Measurements from ENCODE around the gene DOCK2.
"Not testable (repeated sequence)": the region's sequence is repeated elsewhere in the genome, so short reads cannot be mapped to it uniquely, and the experiment has no call there.

The DOCK2 gene

GRCh38 chr5:169719360-169720314 lies 82.6 kb downstream of the DOCK2 start:
- DNase-seq (ENCODE audit: low spot score): no peak

- no peak for DNase-seq (ENCODE audit: low spot score)
Measured at GRCh38 chr5:169721771-169722170, 84.7 kb downstream of the DOCK2 start.

- no peak for DNase-seq (ENCODE audit: low spot score)
Measured at GRCh38 chr5:169723103-169723831, 86.2 kb downstream of the DOCK2 start.

- DNase-seq (ENCODE audit: low spot score): no peak
Measured at GRCh38 chr5:169724303-169725087, 87.4 kb downstream of the DOCK2 start.

GRCh38 chr5:169725665-169726064 lies 88.6 kb downstream of the DOCK2 start:
- DNase-seq (ENCODE audit: low spot score): not testable (repeated sequence)

- DNase-seq (ENCODE audit: low spot score): no peak
Measured at GRCh38 chr5:169728418-169728817, 91.3 kb downstream of the DOCK2 start.

GRCh38 chr5:169731221-169731620 lies 94.1 kb downstream of the DOCK2 start:
- DNase-seq (ENCODE audit: low spot score): no peak

GRCh38 chr5:169732841-169733240 lies 95.8 kb downstream of the DOCK2 start:
- no peak for DNase-seq (ENCODE audit: low spot score)

- no peak for DNase-seq (ENCODE audit: low spot score)
Measured at GRCh38 chr5:169735913-169736312, 98.8 kb downstream of the DOCK2 start.

- no peak for DNase-seq (ENCODE audit: low spot score)
Measured at GRCh38 chr5:169736653-169737052, 99.6 kb downstream of the DOCK2 start.

- DNase-seq (ENCODE audit: low spot score): no peak
Measured at GRCh38 chr5:169740435-169740834, 103.4 kb downstream of the DOCK2 start.

GRCh38 chr5:169742771-169743296 lies 105.8 kb downstream of the DOCK2 start:
- DNase-seq (ENCODE audit: low spot score): no peak

GRCh38 chr5:169744336-169744735 lies 107.3 kb downstream of the DOCK2 start:
- no peak for DNase-seq (ENCODE audit: low spot score)

GRCh38 chr5:169745441-169746146 lies 108.5 kb downstream of the DOCK2 start:
- no peak for DNase-seq (ENCODE audit: low spot score)

- DNase-seq (ENCODE audit: low spot score): no peak
Measured at GRCh38 chr5:169746147-169746694, 109.1 kb downstream of the DOCK2 start.

- DNase-seq (ENCODE audit: low spot score): no peak
Measured at GRCh38 chr5:169748174-169748573, 111.1 kb downstream of the DOCK2 start.

GRCh38 chr5:169749295-169749694 lies 112.2 kb downstream of the DOCK2 start:
- DNase-seq (ENCODE audit: low spot score): no peak

GRCh38 chr5:169751490-169751889 lies 114.4 kb downstream of the DOCK2 start:
- no peak for DNase-seq (ENCODE audit: low spot score)

GRCh38 chr5:169752566-169752965 lies 115.5 kb downstream of the DOCK2 start:
- not testable (repeated sequence) for DNase-seq (ENCODE audit: low spot score)

- no peak for DNase-seq (ENCODE audit: low spot score)
Measured at GRCh38 chr5:169753795-169754194, 116.7 kb downstream of the DOCK2 start.

GRCh38 chr5:169754737-169755136 lies 117.7 kb downstream of the DOCK2 start:
- DNase-seq (ENCODE audit: low spot score): no peak
